GM18499 (cell line): ENCODE measurements around the gene PDE4D.

ENCODE experiments used
- ATAC-seq: cut with Tn5 transposase; IDR thresholded peaks from one replicate; pipeline ENCODE4 v1.9.1; 2021; ENCODE audit warnings: moderate number of reproducible peaks; ENCODE audit not compliant: insufficient read depth, unreplicated experiment

The PDE4D gene

GRCh38 chr5:59842999-59843398, 50.5 kb downstream of the PDE4D start:
- no peak for ATAC-seq

- no peak for ATAC-seq
Observed at GRCh38 chr5:59840200-59840601, 53.3 kb downstream of the PDE4D start.

DNA sequence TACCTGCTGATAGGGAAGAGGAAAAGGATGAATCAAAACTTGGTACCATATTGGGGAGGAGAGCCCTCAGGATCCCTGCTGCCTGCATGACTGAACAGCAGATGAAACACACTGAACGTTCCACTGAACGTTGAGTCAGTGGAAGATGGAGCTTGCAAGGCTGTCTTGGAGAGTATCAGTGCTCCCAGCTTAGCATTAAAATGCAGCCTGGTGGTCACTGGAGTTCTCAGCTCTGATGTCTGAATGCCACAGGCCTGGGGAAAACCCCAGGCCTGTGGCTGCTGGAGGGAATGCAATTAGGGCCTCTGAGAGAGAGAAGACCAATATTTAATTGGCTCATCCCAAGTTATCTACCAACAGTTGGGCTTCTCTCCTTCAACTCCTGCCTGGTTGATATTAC, 54.5 kb downstream of the PDE4D start:
- no peak for ATAC-seq

- no peak for ATAC-seq
Observed at GRCh38 chr5:59838067-59838466, 55.5 kb downstream of the PDE4D start.

DNA sequence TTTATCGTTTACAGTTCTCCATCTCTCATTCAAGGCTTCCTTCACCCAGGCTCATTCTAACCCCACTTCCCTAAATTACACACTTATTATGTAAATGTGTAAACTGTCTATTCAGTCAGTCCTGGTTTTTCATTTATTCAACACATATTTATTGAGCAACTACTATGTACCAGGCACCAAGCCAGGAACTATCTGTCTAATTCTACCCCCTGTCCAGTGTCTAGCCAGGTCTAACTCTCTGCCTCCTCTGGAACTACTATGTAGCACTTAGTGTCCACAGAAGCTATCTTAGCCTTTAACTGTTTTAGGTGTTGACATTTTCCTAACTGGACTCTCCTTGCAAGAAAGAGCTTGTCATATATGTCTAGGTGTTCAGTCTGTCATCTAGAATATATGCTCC, 56.5 kb downstream of the PDE4D start:
- no peak for ATAC-seq

DNA sequence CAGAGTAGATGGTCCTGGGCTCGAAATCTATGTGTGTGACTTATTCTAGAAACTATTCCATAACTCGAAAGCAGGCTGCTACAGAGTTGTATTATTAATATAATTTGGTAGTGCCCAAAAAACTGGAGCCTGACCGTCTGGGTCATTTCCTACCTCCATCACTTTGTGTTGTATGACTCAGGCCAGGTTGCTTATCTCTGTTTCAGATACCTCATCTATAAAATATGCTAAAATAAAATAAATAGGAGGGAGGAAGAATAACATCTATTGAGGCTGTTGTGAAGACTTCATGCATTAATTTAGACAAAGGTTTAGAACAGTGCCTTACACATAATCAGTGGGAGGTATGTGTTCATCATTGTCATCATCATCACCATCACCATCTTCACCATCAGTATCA, 57.7 kb downstream of the PDE4D start:
- ATAC-seq, result no peak

DNA sequence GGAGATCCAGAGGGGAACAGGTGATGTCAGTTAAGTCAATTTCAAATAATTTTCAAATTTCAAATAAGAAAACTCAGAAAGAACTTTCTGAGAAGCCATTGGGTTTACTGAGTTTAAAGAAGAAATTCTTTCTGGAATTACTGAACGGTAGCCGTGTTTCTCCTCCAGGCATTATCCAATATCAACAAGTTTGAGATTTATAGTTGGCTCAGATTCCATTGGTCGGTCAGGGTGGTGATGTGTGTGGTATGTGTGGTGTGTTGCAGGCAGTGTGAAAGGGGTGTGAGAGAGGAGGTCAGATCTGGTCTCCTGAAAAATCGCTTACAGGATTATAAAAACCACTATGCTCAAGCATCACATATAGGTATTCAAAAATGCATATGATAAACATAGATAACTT, 60.1 kb downstream of the PDE4D start:
- no peak for ATAC-seq

- ATAC-seq, result no peak
Observed at GRCh38 chr5:59832577-59833301, 60.8 kb downstream of the PDE4D start.

DNA sequence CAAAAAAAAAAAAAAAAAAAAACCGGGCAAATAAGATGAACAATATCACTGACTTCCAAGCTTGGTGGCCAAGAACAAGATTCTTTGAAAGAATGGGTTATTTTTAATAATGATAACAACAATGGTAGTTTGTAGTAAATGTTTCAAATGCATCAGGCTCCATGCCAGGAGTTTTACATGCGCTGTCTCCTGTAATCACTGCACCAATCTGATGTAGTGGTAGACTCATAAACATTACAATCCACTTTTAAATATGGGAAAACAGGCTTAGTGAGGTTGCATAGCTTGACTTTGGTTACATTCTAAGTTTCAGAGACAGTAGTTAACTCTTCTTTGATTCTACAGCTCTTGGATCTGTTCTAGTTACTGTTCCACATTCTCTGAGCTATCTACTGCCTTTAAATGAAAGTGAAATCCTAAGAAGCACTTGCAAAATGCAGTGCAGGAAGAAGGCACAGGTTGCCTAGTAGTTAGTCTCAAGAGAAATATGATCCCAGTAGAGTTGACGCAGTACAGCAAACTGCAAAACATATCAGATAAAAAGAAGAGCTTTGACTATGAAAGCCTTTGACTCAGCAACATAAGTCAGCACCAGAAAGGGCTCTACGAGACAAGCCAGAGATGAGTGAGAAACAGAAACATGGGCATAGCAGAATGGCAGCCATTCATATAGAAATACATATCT, 62.1 kb downstream of the PDE4D start:
- ATAC-seq, result no peak

DNA sequence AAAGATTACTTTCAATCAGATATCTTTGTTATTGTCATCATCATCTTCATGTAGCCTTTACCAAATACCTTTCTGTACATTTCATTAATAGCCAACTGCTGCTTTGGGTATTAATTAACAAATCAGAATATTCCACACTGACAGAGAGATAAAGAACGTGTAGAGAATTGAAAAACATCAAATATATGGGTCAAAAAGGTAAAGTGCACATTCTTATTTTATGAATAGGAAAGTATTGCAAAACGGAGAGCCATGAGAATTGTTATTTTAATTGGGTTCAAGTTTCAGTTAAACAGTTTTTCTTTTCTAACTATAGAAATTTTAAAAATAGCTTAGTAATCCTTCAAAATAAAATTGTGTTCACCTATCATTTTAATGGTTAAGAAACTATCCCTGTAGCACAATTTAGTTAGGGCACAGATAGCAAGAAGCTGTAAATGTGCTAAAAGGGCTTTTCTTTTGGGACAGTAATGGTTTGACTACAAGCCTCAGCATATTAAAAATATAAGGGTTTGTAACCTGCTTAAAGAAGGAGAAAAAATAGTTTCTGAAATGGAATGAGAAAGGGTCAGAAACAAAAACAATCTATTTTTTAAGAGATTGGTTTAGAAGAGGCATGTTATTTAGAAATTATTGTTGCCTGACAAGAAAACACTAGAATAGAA, 62.9 kb downstream of the PDE4D start:
- no peak for ATAC-seq

- ATAC-seq, result no peak
Observed at GRCh38 chr5:59829922-59830321, 63.6 kb downstream of the PDE4D start.

- ATAC-seq, result no peak
Observed at GRCh38 chr5:59829386-59829785, 64.1 kb downstream of the PDE4D start.

GRCh38 chr5:59828623-59829022, 64.9 kb downstream of the PDE4D start:
- ATAC-seq, result no peak

- ATAC-seq, result no peak
Observed at GRCh38 chr5:59826996-59827395, 66.5 kb downstream of the PDE4D start.

DNA sequence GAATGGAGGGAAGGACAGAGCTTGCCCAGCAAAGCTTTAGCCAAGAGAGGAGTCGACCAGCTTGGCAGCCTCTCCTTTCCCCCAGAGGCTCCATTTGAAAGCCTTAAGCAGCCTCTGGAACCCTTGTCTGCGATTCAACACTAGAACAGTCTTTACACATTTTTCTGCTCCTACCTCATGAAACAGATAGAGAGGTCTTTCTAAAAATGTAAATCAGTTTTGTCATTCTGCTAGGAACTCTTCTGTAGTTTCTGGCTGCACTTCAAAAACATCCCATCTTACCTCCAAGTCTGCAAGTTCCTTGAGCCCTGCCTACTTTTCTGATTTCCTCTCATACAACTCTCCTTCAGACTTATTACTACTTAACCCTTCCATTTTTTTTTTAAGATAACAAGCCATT, 70.1 kb downstream of the PDE4D start:
- ATAC-seq, result no peak

DNA sequence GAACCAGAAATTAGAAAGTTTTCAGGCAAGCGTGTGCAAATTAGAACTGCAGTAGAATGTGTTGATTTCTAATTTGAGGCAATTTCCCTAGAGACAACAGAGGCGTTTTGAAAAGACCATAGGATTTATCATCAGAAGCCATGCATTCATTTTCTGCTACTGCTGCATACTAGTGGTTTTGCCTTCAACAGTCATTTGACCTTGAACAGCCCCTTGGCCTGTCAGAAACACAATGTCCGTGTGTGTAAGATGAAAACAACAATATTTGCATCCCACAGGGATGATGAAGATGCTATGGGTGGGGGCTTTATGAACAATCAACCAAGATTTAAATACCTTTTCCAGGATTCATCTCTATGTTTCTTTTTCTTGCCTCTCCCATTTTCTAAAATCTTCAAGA, 73.7 kb downstream of the PDE4D start:
- no peak for ATAC-seq

GRCh38 chr5:59817536-59817935, 76.0 kb downstream of the PDE4D start:
- no peak for ATAC-seq

DNA sequence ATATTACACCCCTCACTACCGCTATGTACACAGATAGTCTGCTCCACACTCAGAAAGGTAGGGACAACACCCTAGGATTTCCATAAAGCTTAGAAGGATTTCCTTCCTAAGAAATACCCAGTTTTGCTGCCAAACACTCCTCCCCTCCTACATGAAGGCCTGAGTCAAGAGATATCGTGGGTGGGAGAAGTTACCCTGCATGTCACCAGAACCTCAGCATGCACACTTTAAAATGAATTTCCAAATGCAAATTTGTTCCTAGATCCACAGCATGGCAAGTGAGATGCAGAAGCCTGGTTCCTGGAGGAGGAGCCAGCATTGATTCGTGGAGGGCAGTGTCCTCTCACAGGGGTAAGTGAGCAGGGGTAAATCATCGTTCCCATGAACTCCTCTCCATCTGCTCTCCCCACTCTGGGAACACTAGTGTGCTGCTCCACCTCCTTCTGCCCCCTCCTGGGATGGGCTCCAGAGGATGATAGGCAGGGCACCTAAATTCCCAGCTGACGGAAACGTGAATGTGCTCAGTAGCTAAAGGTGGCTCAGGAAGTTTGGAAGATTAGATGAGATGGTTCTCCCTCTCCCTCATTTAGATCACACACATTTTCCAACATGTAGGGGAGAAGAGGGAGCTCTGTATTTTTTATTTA, 76.7 kb downstream of the PDE4D start:
- ATAC-seq, result no peak

DNA sequence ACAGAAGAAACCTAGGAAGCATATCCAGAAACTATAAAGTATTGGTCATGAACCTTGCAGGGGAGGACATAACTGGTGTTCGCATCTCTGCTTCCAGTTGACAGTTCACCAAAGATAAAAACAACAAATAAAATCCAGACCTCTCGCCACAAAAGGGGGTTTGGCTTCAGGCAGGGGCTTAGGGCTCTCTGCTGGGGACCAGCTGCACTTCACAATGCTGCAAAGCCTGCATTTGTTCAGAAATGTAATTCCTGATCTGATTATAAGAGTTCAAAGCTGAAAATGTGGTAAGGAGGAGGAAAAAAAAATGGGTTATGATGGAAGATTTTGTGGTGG, 79.0 kb downstream of the PDE4D start:
- no peak for ATAC-seq

GRCh38 chr5:59813761-59814536, 79.6 kb downstream of the PDE4D start:
- no peak for ATAC-seq
